WTC11 (cell line): Measurements from ENCODE around the gene TMEM39A. TPM values are rescaled to one million over a fixed set of nuclear protein-coding genes. Genes with fewer than 3 reads are reported as not detected.

ENCODE experiments used
- ATAC-seq: fragments of 200-7000 bp; cut with Tn5 transposase; 2 replicates; pipeline ENCODE4 v1.10.0; 2021; ENCODE audit warnings: mild to moderate bottlenecking, moderate library complexity
- CTCF ChIA-PET: fragments of 300-600 bp; sonication (Branson Sonifier 250); formaldehyde crosslinking; loops from one replicate; lab custom pipeline; 2021; ENCODE audit warnings: antibody characterized with exemption; lab: Charles Lee
- POLR2A ChIA-PET: fragments of 350-600 bp; sonication (Branson Sonifier 250); formaldehyde crosslinking; loops from one replicate; lab custom pipeline; 2021; ENCODE audit warnings: antibody characterized with exemption; lab: Charles Lee
- DNase-seq: peaks from one replicate; pipeline ENCODE4 v3.0.0; 2021; ENCODE audit warnings: low spot score
- H3K27ac Mint-ChIP-seq: 2 replicates; pipeline ENCODE4 v1.8.0; 2021; ENCODE audit warnings: mixed read lengths
- H3K27me3 Mint-ChIP-seq: 2 replicates; pipeline ENCODE4 v1.8.0; 2021; ENCODE audit warnings: low read depth, mild to moderate bottlenecking, moderate library complexity, mixed read lengths
- H3K36me3 Mint-ChIP-seq: 2 replicates; pipeline ENCODE4 v1.8.0; 2021; ENCODE audit warnings: mixed read lengths
- H3K4me1 Mint-ChIP-seq: 2 replicates; pipeline ENCODE4 v1.8.0; 2022; ENCODE audit warnings: mixed read lengths
- H3K4me3 Mint-ChIP-seq: 2 replicates; pipeline ENCODE4 v1.8.0; 2021; ENCODE audit warnings: mild to moderate bottlenecking, moderate library complexity, mixed read lengths
- H3K9me3 Mint-ChIP-seq: 2 replicates; pipeline ENCODE4 v1.8.0; 2021; ENCODE audit warnings: mixed read lengths
- AR ChIP-seq: fragments of 250-450 bp; sonication (Bioruptor Pico); IDR thresholded peaks from 2 replicates; pipeline ENCODE4 v1.9.0; 2021; ENCODE audit warnings: mild to moderate bottlenecking
- ATF6 ChIP-seq: sonication (generic); formaldehyde crosslinking; IDR thresholded peaks from 2 replicates; pipeline ENCODE4 v1.8.1; 2023; ENCODE audit warnings: mild to moderate bottlenecking, missing genetic modification reagents
- CREB1 ChIP-seq: sonication (generic); formaldehyde crosslinking; IDR thresholded peaks from 2 replicates; pipeline ENCODE4 v1.8.0; 2023; ENCODE audit warnings: mild to moderate bottlenecking, missing genetic modification reagents
- ELF4 ChIP-seq: sonication (generic); formaldehyde crosslinking; IDR thresholded peaks from 2 replicates; pipeline ENCODE4 v1.8.1; 2022; ENCODE audit warnings: low read depth, mild to moderate bottlenecking, moderate library complexity, missing genetic modification reagents
- GRHL2 ChIP-seq: fragments of 250-450 bp; sonication (Bioruptor Pico); IDR thresholded peaks from 2 replicates; pipeline ENCODE4 v1.8.0; 2022; ENCODE audit warnings: mild to moderate bottlenecking, moderate library complexity; ENCODE audit not compliant: insufficient replicate concordance, severe bottlenecking
- OVOL2 ChIP-seq: fragments of 250-450 bp; sonication (Bioruptor Pico); IDR thresholded peaks from 2 replicates; pipeline ENCODE4 v1.9.0; 2021; ENCODE audit warnings: mild to moderate bottlenecking, borderline replicate concordance
- PRRX2 ChIP-seq: fragments of 250-450 bp; sonication (Bioruptor Pico); IDR thresholded peaks from 2 replicates; pipeline ENCODE4 v1.8.0; 2021; ENCODE audit warnings: mild to moderate bottlenecking
- SMAD3 ChIP-seq: sonication (generic); formaldehyde crosslinking; IDR thresholded peaks from 2 replicates; pipeline ENCODE4 v1.8.0; 2022; ENCODE audit warnings: missing genetic modification reagents, mild to moderate bottlenecking, borderline replicate concordance
- TP53 ChIP-seq: sonication (generic); formaldehyde crosslinking; IDR thresholded peaks from 2 replicates; pipeline ENCODE4 v1.8.1; 2023; ENCODE audit warnings: mild to moderate bottlenecking, missing genetic modification reagents
- ZBTB21 ChIP-seq: sonication (generic); formaldehyde crosslinking; IDR thresholded peaks from 2 replicates; pipeline ENCODE4 v1.8.1; 2023; ENCODE audit warnings: mild to moderate bottlenecking, missing genetic modification reagents, borderline replicate concordance
- ZNF219 ChIP-seq: sonication (generic); formaldehyde crosslinking; IDR thresholded peaks from 2 replicates; pipeline ENCODE4 v1.8.0; 2023; ENCODE audit warnings: missing genetic modification reagents, mild to moderate bottlenecking, borderline replicate concordance
- ZNF671 ChIP-seq: fragments of 250-450 bp; sonication (Bioruptor Pico); IDR thresholded peaks from 2 replicates; pipeline ENCODE4 v1.8.0; 2021; ENCODE audit warnings: mild to moderate bottlenecking
- total RNA-seq: library from RNA; stranded (reverse); gene quantifications from 3 replicates; pipeline ENCODE4 v1.2.3, GENCODE V29; 2021
- TF ChIP-seq, protein P1 (sequence below): fragments of 250-450 bp; sonication (Bioruptor Pico); IDR thresholded peaks from 2 replicates; pipeline ENCODE4 v1.9.0; 2021; ENCODE audit warnings: mild to moderate bottlenecking, borderline replicate concordance
- TF ChIP-seq, protein P2 (sequence below): fragments of 250-450 bp; sonication (Bioruptor Pico); conservative IDR thresholded peaks from 2 replicates; pipeline ENCODE4 v1.9.0; 2021; ENCODE audit warnings: mild to moderate bottlenecking
- TF ChIP-seq, protein P3 (sequence below): fragments of 250-450 bp; sonication (Bioruptor Pico); IDR thresholded peaks from 2 replicates; pipeline ENCODE4 v1.9.0; 2021; ENCODE audit warnings: mild to moderate bottlenecking

Gene TMEM39A
- total RNA-seq, 1 experiment from 2014 or later = 44.5 TPM

DNA sequence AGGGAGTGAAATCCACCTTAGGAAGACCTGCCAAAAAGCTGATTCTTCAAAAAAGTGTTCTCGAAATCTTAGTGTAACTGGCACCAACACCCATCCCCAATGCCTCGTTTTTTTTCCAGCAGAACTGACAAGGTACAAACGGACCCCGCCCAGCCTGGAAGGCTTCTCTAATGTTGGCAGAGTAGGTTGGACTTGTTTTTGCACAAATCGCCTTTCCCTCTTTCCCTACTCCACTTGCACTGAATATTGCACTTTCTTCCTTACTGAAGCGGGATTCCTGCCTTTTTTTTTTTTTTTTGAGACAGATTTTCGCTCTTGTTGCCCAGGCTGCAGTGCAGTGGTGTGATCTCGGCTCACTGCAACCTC lies 34.4 kb upstream of the TMEM39A start (continued):
- TF ChIP-seq ELF4 (CRISPR knock-in tag) = no peak
- no peak for TF ChIP-seq OVOL2 (CRISPR knock-in tag)
- no peak for TF ChIP-seq AR (CRISPR knock-in tag)
- no peak for TF ChIP-seq ZNF671 (CRISPR knock-in tag)
- no peak for TF ChIP-seq GRHL2 (CRISPR knock-in tag)
- TF ChIP-seq, protein P1, sequence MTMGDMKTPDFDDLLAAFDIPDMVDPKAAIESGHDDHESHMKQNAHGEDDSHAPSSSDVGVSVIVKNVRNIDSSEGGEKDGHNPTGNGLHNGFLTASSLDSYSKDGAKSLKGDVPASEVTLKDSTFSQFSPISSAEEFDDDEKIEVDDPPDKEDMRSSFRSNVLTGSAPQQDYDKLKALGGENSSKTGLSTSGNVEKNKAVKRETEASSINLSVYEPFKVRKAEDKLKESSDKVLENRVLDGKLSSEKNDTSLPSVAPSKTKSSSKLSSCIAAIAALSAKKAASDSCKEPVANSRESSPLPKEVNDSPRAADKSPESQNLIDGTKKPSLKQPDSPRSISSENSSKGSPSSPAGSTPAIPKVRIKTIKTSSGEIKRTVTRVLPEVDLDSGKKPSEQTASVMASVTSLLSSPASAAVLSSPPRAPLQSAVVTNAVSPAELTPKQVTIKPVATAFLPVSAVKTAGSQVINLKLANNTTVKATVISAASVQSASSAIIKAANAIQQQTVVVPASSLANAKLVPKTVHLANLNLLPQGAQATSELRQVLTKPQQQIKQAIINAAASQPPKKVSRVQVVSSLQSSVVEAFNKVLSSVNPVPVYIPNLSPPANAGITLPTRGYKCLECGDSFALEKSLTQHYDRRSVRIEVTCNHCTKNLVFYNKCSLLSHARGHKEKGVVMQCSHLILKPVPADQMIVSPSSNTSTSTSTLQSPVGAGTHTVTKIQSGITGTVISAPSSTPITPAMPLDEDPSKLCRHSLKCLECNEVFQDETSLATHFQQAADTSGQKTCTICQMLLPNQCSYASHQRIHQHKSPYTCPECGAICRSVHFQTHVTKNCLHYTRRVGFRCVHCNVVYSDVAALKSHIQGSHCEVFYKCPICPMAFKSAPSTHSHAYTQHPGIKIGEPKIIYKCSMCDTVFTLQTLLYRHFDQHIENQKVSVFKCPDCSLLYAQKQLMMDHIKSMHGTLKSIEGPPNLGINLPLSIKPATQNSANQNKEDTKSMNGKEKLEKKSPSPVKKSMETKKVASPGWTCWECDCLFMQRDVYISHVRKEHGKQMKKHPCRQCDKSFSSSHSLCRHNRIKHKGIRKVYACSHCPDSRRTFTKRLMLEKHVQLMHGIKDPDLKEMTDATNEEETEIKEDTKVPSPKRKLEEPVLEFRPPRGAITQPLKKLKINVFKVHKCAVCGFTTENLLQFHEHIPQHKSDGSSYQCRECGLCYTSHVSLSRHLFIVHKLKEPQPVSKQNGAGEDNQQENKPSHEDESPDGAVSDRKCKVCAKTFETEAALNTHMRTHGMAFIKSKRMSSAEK (CRISPR knock-in tag) = no peak
- TF ChIP-seq, protein P2, sequence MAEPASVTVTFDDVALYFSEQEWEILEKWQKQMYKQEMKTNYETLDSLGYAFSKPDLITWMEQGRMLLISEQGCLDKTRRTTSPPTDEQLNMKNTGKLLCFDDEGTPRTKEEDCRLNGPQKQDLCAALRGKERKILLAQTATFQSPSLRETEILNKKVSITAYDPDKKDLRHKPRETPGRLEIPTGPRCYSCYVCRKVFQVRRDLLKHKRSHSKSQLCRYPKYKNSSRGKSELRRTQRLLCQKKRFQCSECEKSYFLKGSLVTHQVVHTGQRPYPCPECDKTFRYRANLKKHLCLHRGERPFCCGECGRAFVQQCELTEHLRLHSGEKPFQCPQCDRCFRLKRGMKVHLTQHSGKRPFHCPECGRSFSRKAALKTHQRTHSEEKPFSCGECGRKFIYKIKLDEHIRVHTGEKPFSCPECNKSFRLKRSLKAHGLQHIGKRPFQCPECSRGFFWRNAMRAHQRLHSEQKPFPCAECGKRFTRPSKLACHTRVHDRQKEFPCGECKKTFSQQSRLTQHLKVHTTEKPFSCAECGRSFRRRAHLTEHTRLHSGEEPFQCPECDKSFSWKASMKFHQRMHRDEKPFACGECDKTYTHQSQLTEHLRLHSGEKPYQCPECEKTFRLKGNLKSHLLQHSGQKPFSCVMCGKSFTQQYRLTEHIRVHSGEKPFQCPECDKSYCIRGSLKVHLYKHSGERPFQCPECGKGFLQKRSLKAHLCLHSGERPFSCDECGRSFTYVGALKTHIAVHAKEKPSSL (CRISPR knock-in tag) = no peak
- no peak for TF ChIP-seq ATF6
- TF ChIP-seq ZBTB21 (CRISPR knock-in tag) = no peak
- TF ChIP-seq ZNF219 (CRISPR knock-in tag) = no peak
- no peak for TF ChIP-seq CREB1 (CRISPR knock-in tag)
- no peak for TF ChIP-seq TP53 (CRISPR knock-in tag)

DNA sequence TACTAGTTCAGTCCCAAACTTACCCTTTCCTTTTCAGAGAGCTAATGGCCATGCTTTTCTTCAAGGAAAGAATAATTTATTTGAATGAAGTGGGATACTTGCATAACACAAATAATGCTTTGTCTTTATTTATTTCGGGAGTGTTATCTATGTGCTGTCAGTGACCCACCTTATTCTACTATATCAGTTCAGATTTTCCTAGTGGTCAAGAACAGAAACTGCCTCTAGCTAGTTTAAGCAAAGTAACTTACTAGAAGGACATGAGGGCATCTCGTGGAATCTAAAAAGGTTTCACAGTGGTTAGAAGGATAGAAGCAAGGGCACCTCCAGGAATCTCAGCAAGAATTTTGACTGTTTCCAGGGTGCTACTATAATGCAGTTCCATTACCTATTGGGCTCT lies 31.2 kb upstream of the TMEM39A start:
- ATAC-seq (no peak), DNase-seq (no peak)
- no peaks in the 10 kb centered on the region for H3K9me3 Mint-ChIP-seq
- TF ChIP-seq, protein P3, sequence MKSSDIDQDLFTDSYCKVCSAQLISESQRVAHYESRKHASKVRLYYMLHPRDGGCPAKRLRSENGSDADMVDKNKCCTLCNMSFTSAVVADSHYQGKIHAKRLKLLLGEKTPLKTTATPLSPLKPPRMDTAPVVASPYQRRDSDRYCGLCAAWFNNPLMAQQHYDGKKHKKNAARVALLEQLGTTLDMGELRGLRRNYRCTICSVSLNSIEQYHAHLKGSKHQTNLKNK (CRISPR knock-in tag) = no peak
- no peak for TF ChIP-seq PRRX2 (CRISPR knock-in tag)
- TF ChIP-seq SMAD3 (CRISPR knock-in tag) = no peak
- TF ChIP-seq, protein P1 (CRISPR knock-in tag) = no peak
- no peaks in the 10 kb centered on the region for H3K27me3 Mint-ChIP-seq
- H3K36me3 Mint-ChIP-seq = peaks cover 10% of the 10 kb centered on the region
- H3K27ac Mint-ChIP-seq = no peak overlapping the region
- ChIA-PET POLR2A (interaction anchor here (0.7 kb wide), 1 partner anchor 280 kb away, joined by 3 read pairs; no protein-coding TSS in a partner anchor), CTCF (interaction anchor here (0.9 to 1.0 kb wide), 3 partner anchors 31 to 117 kb away, joined by 3 to 4 read pairs (median 3); partner anchors contain the start of genes ADPRH and TMEM39A)
- H3K4me3 Mint-ChIP-seq = no peak overlapping the region
- H3K4me1 Mint-ChIP-seq = peaks cover 4% of the 10 kb centered on the region
